22Rv1 (cell line): ENCODE data around the gene PARP12.

Source experiments
- H3K27ac ChIP-seq: fragments of 450-650 bp; 2 replicates; pipeline ENCODE4 v1.5.1; 2017
- ZFX ChIP-seq: fragments of 450-650 bp; IDR thresholded peaks from 2 replicates; pipeline ENCODE4 v1.6.1; 2017; ENCODE audit warnings: antibody characterized with exemption, borderline replicate concordance
- TF ChIP-seq, protein P1 (sequence below): fragments of 450-650 bp; IDR thresholded peaks from 2 replicates; pipeline ENCODE4 v1.5.1; 2017; ENCODE audit warnings: mild to moderate bottlenecking

PARP12 gene

DNA sequence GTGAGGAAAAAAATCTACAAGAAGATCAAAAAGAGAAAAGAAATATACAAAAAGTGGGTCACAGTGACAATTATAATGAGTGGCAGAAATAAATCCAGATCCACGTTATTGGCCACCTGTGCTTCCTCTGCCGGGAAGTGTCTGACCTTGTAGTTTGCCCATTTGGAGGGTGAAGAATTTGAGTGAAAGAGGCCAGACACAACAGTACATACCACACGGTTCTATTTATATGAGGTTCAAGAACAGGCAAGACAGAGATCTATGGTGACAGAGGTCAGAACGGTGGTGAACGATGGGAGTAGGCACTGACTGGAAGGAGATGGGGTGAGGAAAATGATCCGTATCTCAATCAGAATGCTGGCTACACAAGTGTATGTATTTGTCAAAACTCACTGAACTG, 17.1 kb downstream of the PARP12 start:
- no peak overlapping the region for H3K27ac ChIP-seq
- TF ChIP-seq, protein P1, sequence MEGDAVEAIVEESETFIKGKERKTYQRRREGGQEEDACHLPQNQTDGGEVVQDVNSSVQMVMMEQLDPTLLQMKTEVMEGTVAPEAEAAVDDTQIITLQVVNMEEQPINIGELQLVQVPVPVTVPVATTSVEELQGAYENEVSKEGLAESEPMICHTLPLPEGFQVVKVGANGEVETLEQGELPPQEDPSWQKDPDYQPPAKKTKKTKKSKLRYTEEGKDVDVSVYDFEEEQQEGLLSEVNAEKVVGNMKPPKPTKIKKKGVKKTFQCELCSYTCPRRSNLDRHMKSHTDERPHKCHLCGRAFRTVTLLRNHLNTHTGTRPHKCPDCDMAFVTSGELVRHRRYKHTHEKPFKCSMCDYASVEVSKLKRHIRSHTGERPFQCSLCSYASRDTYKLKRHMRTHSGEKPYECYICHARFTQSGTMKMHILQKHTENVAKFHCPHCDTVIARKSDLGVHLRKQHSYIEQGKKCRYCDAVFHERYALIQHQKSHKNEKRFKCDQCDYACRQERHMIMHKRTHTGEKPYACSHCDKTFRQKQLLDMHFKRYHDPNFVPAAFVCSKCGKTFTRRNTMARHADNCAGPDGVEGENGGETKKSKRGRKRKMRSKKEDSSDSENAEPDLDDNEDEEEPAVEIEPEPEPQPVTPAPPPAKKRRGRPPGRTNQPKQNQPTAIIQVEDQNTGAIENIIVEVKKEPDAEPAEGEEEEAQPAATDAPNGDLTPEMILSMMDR: no peak
- no peak for TF ChIP-seq ZFX

DNA sequence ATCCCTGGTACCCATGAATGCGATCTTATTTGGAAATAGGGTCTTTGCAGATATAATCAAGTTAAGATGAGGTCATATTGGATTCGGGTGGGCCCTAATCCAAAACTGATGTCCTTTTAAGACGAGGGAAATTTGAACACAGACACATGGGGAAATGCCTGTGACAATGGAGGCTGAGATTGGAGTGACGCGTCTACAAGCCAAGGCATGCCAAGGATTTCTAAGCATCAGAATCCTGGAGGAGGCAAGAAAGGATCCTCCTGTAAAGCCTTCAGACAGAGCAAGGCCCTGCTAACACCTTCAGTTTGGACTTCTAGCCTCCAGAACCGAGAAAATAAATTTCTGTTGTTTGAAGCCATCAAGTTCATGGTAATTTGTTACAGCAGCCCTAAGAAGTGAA, 18.5 kb downstream of the PARP12 start:
- TF ChIP-seq, protein P1: no peak
- TF ChIP-seq ZFX: no peak
- H3K27ac ChIP-seq: no peak overlapping the region

DNA sequence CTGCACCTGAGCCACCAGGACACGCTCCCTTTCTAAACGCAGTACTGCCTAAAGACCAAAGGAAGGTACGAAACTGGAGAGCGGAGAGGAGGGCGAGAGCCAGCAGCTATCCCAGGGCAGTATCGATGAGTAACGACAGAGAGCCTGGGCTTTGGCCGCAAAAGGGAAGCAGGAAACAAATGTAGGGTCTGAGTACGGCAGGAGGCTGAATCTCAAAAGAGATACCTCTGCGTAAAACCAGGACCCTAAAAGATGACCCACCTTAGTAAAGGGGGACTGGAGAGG, 20.4 kb downstream of the PARP12 start:
- H3K27ac ChIP-seq: no peak overlapping the region
- TF ChIP-seq, protein P1: no peak
- no peak for TF ChIP-seq ZFX

DNA sequence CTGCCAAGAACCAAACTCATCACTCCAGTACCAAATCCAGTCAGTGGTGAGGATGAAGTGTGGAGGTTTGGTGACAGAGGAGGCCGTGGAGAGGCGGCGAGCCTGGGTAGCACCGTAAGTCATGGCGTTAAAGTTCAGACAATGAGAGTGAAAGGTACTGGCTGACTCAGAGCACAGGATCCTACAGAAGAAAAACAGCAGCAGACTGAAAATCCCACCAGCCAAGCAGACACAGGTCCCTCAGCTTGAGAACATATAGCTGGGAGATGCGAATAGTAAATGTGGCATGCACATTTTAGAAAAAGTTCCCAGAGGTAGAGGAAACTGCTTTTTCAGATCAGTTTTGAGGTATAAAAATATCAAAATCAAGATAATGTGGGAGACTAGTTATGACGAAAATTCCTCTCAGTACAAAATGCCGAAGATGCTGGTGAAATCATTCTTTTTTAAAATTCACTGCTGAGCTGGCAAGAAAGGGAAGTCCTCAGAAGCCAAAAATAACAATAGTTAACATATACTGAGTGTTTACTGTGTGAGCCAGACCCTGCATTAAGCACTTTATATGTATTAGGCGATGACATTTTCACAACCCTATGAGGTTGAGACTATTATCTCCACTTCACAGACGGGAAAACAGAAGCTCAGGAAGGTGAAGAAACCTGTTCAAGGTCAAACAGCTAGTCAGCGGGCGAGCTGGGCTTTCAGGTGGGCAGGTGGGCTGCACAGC, 20.9 kb downstream of the PARP12 start:
- TF ChIP-seq, protein P1: no peak
- no peak for TF ChIP-seq ZFX
- H3K27ac ChIP-seq: no peak overlapping the region

DNA sequence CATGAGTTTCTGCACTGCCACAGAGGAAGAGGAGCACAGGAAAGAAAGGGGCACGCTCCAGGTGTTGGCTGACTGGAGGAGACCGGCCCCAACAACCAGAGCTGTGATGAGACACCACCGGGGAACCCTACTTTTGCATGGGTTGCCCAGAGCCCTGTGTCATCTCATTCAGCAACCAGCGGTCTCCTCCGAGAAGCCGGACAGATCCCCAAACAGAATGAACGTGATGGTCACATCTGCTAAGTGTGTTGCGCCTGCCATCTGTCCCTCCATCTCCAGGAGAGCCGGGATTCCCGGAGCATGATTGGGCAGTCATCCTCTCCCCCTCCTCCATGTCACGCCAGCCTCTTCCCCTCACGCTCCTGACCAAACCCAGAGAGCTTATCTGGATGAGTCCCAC, 22.9 kb downstream of the PARP12 start:
- TF ChIP-seq, protein P1: no peak
- no peak for TF ChIP-seq ZFX
- H3K27ac ChIP-seq: no peak overlapping the region

DNA sequence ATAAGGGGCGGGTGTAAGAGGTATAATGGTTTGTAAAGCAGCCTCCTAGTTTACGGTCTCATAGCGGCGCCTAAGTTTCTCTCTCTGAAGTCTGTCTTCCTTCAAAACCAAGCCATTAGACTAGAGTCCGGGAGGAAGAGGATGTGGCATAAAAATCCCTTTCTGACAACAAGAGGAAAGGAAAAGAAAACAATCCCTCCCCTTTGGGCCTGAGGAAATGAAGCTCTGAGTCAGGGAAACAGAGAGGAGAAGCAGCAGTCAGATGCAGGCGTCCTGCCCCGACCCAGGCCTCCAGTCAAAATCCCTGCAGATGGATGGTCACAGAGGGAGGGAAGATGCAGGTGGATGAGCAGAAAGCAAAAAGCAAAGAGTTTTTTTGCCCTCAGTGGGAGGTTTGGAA, 23.7 kb downstream of the PARP12 start:
- TF ChIP-seq, protein P1: no peak
- TF ChIP-seq ZFX: no peak

DNA sequence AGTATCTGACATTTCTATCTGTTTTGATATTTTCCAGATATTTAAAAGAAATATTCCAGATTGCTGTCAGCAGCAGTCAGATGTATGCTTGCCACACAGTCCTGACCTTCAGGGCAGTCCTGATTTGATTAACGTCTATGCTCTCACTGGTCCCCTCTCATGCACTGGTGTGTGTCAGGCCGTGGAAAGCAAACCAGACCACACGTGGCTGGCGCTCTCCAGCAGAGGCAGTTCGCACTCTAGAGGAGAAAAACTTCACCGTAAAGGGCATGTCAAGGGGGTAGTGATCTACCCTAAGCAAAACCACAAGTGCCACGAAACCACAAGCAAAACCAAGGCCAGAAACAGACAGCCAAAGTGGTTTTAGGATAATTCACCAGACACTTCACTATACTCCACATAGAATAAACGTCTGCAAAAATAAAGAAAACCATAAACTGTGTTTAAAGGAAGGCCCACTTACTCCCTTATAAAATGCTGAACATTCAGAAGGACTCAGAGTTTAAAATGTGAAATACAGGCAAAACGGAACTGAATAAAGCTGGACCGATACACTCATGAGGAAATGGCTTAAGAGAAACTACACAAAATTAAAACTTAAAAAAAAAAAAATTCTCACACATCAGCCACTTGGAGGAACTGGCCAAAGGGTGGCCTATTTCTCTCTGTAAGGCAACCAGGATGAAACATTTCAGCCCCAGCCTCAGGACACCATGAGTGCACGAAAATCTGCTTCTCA, 26.4 kb downstream of the PARP12 start:
- H3K27ac ChIP-seq: no peak overlapping the region
- TF ChIP-seq ZFX: no peak
- TF ChIP-seq, protein P1: no peak

More for the DNA sequence above, 23.7 kb downstream of the PARP12 start:
- no peak overlapping the region for H3K27ac ChIP-seq
